M059J (cell line): ENCODE data around the gene ARL4A. TPM values are rescaled to one million over a fixed set of nuclear protein-coding genes. Genes with fewer than 3 reads are reported as not detected.
A peak's percentile ranks its signal among the peaks of the same experiment; 100 is the strongest.

Experiments used
- DNase-seq: peaks from one replicate; pipeline ENCODE4 v3.0.0-alpha.2; 2012; ENCODE audit warnings: low read depth
- total RNA-seq: library from RNA; depleted of rRNA; stranded (reverse); fragments of >200 nt; shearing (Covaris generic); gene quantifications from 2 replicates; pipeline ENCODE4 v1.2.3, GENCODE V29; 2014; rRNA removed

The ARL4A gene
- total RNA-seq, 1 experiment from 2014 or later: 44.5 TPM

DNA sequence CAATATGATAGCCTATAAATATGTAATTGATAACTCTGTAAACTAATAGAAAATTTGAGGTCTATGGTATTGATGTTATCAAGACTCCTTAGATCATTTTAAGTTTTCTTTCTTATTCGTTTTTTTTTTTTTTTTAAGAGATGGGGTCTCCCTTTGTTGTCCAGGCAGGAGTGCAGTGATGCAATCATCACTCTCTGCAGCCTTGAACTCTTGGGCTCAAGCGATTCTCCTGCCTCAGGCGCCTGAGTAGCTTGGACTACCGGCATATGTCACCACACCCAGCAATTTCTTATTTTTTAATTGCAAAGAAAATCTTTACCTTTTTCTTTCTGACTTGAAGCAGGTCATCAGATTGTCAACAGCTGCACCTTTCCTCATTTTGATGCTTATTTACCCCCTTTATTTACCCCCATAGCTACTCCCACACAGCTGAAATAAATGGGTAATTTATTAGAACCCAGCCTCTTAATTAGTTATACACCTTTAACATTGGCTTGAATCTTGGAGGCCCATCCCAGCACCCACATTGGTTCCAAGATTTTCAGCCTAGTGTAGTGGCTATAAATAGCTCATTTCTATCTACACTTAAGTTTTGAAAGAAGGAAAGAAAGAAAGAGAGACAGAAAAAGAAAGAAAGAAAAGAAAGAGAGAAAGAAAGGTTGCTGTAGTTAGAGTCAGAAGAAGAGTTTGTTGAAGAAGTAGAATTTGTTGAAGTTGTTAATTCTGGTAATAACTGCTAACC lies 38.3 kb downstream of the ARL4A start:
- DNase-seq: no peak

GRCh38 chr7:12726908-12727307 lies 39.5 kb downstream of the ARL4A start:
- no peak for DNase-seq

DNA sequence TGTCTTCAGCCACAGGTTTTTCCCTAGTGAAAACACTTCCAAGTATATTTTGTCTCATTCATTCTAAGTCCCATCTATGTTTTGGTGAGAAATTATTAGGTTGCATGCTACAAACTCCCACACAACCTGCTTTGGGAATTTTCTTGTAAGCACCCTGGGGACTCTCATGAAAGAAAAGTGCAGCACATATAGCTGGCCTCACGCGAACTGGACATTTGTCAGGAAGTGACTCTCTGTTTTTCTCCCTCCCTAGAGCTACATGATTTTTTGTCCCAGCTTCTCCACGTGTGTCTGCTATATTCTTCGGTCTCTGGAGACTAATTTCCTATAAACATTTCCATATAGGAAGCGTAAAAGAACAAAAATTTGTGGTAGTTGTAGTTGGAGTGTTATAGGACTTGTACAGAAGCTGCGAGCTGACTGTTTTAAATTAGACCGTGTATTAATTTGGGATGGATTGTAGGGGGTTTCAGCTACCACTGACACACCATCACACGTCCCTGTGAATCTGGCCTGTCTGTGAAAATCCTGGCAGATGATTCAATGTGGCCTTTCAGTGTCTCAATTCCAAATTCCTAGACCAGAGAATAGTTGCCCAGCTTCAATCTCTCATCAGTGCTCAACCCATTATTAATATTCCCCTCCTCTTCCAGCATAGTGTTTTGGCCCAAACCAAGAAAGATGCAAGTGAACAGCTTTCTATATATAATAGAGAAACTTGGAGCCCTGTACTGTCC lies 40.2 kb downstream of the ARL4A start:
- no peak for DNase-seq

- no peak for DNase-seq
Measured at GRCh38 chr7:12728192-12728538, 40.7 kb downstream of the ARL4A start.

- peak; percentile 57 for DNase-seq
Measured at GRCh38 chr7:12729112-12729511, 41.7 kb downstream of the ARL4A start.

- DNase-seq: no peak
Measured at GRCh38 chr7:12730523-12730922, 43.1 kb downstream of the ARL4A start.

DNA sequence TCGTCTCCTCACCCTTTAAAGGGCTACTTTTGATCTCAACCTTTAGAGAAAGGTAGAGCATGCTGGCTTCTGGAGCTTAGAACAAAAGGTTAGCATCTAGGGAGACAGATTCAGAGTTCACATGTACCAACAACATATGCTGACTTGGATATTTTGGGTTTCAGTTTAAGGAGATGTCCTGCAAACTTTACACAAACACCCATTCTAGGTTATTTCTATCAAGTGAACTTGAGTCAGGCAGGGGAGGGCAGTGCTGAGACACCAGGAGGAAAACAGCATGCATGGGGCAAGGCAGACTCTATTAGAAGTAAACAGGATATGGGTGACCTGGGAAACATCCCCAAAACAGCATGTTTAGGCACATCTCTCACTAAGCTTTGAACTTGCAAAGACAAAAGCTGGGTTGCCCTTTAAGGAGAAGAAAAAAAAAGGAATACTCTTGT lies 43.8 kb downstream of the ARL4A start:
- DNase-seq: peak; percentile 31

- DNase-seq: no peak
Measured at GRCh38 chr7:12731775-12732174, 44.3 kb downstream of the ARL4A start.

DNA sequence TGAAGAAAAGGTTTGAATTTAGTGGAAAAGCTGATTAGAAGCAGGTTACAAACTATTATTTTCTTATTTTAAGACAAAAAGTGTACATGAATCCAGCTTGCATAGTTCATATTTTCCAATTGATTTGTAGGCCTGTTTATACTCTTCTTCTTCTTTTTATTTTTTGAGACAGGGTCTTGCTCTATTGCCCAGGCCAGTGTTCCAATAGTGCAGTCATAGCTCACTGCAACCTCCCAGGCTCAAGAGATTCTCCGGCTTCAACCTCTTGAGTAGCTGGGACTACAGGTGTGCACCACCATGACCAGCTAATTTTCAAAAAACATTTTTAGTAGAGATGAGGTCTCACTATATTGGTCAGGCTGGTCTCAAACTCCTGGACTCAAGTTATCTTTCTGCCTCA lies 45.0 kb downstream of the ARL4A start:
- no peak for DNase-seq

DNA sequence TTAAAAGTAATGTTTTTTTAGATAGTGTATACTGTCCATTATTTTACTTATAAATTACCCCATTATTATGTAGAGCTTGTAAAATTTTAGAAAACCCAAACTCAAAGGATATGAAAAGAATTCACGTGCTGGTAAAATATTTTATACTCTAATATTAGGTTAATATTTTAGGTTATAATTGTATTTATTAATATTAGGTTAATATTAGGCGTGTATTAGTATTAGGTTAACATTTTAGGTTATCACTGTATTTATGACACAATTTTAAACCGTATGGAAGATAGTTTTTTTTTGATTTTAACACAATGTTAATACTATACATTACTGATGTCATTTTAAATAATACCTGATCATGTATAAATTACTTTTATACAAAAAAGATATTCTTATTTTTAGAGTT lies 48.5 kb downstream of the ARL4A start:
- no peak for DNase-seq

GRCh38 chr7:12737373-12737772 lies 49.9 kb downstream of the ARL4A start:
- DNase-seq: no peak

GRCh38 chr7:12737836-12738235 lies 50.4 kb downstream of the ARL4A start:
- no peak for DNase-seq

DNA sequence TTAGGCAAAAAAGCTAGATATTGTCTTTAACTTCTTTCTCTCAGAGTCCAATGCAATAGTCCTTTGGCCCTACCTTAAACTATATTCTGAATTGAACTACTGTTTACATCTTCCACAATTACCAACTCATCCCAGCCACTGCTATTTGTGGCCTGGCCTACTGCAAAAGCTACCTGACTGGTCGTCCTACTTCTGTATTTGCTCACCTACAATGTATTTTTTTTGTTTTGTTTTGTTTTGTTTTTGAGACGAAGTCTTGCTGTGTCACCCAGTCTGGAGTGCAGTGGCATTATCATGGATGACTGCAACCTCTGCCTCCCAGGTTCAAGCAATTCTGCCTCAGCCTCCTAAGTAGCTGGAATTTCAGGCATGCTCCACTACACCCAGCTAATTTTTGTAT lies 51.2 kb downstream of the ARL4A start:
- no peak for DNase-seq

Other genes starting within 250 kb of the ARL4A start
- gene SCIN, start 116.9 kb upstream of the ARL4A start, total RNA-seq: 0.27 and 0.67 TPM in 2 replicates